OCI-LY7 (cell line): Measurements from ENCODE around the gene SLC5A10.
"Not testable (repeated sequence)": the region's sequence is repeated elsewhere in the genome, so short reads cannot be mapped to it uniquely, and the experiment has no call there.

Experiments used
- CTCF ChIP-seq: fragments of 200-600 bp; sonication (generic); conservative IDR thresholded peaks from 2 replicates; pipeline ENCODE4 v1.5.1; 2014; ENCODE audit warnings: mild to moderate bottlenecking, antibody characterized with exemption, low read length, moderate library complexity, mixed read lengths
- EZH2phosphoT487 ChIP-seq: fragments of 200-600 bp; sonication (generic); IDR thresholded peaks from 2 replicates; pipeline ENCODE4 v1.6.1; 2018; ENCODE audit warnings: low read depth, borderline replicate concordance, mild to moderate bottlenecking, mixed run types, antibody characterized with exemption, low read length, moderate library complexity, mixed read lengths

GRCh38 chr17:18922596-18922995 is 29.4 kb upstream of the SLC5A10 start:
- not testable (repeated sequence) for TF ChIP-seq CTCF, EZH2phosphoT487
